K562 (cell line): Measurements from ENCODE around the gene SAMD4A.

Source experiments
- CHD2 ChIP-seq: IDR thresholded peaks from 2 replicates; pipeline ENCODE4 v1.6.1; 2011; ENCODE audit warnings: low read depth, low read length
- JUND ChIP-seq, 2 experiments: IDR thresholded peaks; 2 replicates in 1 of 2; 3 replicates in 1 of 2; pipeline ENCODE4 v1.6.1; 2011; ENCODE audit warnings: borderline replicate concordance in 2 of 2, low read depth in 2 of 2, low read length in 2 of 2, improper control_type of control experiment in 1 of 2, missing biosample characterization in 1 of 2, missing genetic modification characterization in 1 of 2, missing genetic modification reagents in 1 of 2
- TF ChIP-seq, protein P1 (sequence below): fragments of 450-650 bp; IDR thresholded peaks from 2 replicates; pipeline ENCODE4 v1.6.1; 2016; ENCODE audit warnings: missing biosample characterization, missing genetic modification characterization

DNA sequence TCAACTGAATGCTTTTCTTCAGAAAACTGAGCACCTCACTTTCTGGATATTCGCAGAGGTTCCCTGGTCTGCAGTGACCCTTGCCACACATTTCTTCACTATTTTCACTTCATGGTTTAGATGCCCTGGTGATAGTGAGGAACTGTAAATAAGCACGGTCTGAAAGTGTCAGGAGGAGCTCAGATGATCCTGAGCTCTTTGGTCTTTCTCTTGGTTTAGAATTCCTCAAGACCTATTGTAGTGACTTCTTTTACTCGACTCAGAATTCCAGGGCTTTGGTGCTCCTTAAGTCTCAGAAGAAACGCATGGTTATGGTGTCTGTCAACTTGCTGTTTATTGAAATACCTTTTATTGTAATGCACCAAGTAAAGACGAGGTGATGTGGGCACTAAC lies 84.0 kb downstream of the SAMD4A start:
- no peak for TF ChIP-seq CHD2
- TF ChIP-seq, protein P1, sequence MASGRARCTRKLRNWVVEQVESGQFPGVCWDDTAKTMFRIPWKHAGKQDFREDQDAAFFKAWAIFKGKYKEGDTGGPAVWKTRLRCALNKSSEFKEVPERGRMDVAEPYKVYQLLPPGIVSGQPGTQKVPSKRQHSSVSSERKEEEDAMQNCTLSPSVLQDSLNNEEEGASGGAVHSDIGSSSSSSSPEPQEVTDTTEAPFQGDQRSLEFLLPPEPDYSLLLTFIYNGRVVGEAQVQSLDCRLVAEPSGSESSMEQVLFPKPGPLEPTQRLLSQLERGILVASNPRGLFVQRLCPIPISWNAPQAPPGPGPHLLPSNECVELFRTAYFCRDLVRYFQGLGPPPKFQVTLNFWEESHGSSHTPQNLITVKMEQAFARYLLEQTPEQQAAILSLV, result no peak
- TF ChIP-seq JUND (IDR thresholded peaks at IDR 0.05; ENCODE audit: borderline replicate concordance, low read depth, low read length), result no peak
- no peak for TF ChIP-seq JUND (tag; IDR thresholded peaks at IDR 0.05; ENCODE audit: borderline replicate concordance, low read depth, low read length)
